HEK293 (cell line): ENCODE measurements around the gene NKAPL.

Source experiments
- BCL11B ChIP-seq: fragments of 450-650 bp; formaldehyde crosslinking; IDR thresholded peaks from 2 replicates; pipeline ENCODE4 v1.5.1; 2016; ENCODE audit warnings: low read depth, missing biosample characterization, missing genetic modification characterization
- SALL2 ChIP-seq: fragments of 450-650 bp; formaldehyde crosslinking; IDR thresholded peaks from 2 replicates; pipeline ENCODE4 v1.5.0; 2017; ENCODE audit warnings: missing biosample characterization, mild to moderate bottlenecking, missing genetic modification characterization, borderline replicate concordance
- TRIM28 ChIP-seq: IDR thresholded peaks from 2 replicates; pipeline ENCODE4 v1.6.1; 2011; ENCODE audit warnings: low read length, control low read depth, borderline replicate concordance
- YY1 ChIP-seq: fragments of 450-650 bp; formaldehyde crosslinking; IDR thresholded peaks from 2 replicates; pipeline ENCODE4 v1.5.1; 2018; ENCODE audit warnings: missing biosample characterization, missing genetic modification characterization
- ZBTB1 ChIP-seq: fragments of 450-650 bp; formaldehyde crosslinking; IDR thresholded peaks from 2 replicates; pipeline ENCODE4 v1.5.1; 2016; ENCODE audit warnings: missing biosample characterization, missing genetic modification characterization
- ZBTB7A ChIP-seq: fragments of 450-650 bp; formaldehyde crosslinking; IDR thresholded peaks from 2 replicates; pipeline ENCODE4 v1.5.1; 2016; ENCODE audit warnings: low read depth, missing biosample characterization, missing genetic modification characterization
- ZNF155 ChIP-seq: fragments of 450-650 bp; formaldehyde crosslinking; IDR thresholded peaks from 2 replicates; pipeline ENCODE4 v1.5.1; 2016; ENCODE audit warnings: missing biosample characterization, missing genetic modification characterization
- ZNF175 ChIP-seq: fragments of 450-650 bp; formaldehyde crosslinking; IDR thresholded peaks from 2 replicates; pipeline ENCODE4 v1.5.1; 2016; ENCODE audit warnings: missing biosample characterization, missing genetic modification characterization
- ZNF37A ChIP-seq: fragments of 450-650 bp; IDR thresholded peaks from 2 replicates; pipeline ENCODE4 v1.5.1; 2018; ENCODE audit warnings: missing biosample characterization, missing genetic modification characterization
- ZNF555 ChIP-seq: fragments of 450-650 bp; formaldehyde crosslinking; conservative IDR thresholded peaks from 2 replicates; pipeline ENCODE4 v1.5.1; 2017; ENCODE audit warnings: missing biosample characterization, mild to moderate bottlenecking, missing genetic modification characterization, inconsistent platforms
- ZXDB ChIP-seq: fragments of 450-650 bp; formaldehyde crosslinking; IDR thresholded peaks from 2 replicates; pipeline ENCODE4 v1.5.1; 2016; ENCODE audit warnings: missing biosample characterization, missing genetic modification characterization
- TF ChIP-seq, protein P1 (sequence below): fragments of 450-650 bp; formaldehyde crosslinking; IDR thresholded peaks from 2 replicates; pipeline ENCODE4 v1.5.1; 2016; ENCODE audit warnings: missing biosample characterization, missing genetic modification characterization
- TF ChIP-seq, protein P2 (sequence below): fragments of 450-650 bp; formaldehyde crosslinking; IDR thresholded peaks from 2 replicates; pipeline ENCODE4 v1.5.1; 2016; ENCODE audit warnings: missing biosample characterization, missing genetic modification characterization

DNA sequence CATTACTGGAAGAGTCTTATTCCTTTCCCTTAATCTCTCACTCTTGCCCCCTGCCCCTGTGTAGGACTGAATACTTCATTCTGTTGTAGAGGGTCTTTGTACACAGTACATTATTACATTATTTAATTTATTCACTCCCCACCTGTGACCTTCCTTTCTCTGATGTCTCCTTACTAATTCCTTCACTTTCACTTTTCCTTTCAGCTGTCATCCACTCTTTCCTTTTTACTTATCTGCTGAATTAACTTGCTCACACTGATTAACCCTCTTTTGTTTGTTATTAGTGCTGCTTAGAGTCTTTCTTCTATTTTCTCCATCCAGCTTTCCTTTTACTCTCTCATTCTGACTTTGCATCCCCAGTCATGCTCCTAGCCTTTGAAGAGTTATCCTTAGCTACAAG lies 15.8 kb downstream of the NKAPL start:
- TF ChIP-seq, protein P1, sequence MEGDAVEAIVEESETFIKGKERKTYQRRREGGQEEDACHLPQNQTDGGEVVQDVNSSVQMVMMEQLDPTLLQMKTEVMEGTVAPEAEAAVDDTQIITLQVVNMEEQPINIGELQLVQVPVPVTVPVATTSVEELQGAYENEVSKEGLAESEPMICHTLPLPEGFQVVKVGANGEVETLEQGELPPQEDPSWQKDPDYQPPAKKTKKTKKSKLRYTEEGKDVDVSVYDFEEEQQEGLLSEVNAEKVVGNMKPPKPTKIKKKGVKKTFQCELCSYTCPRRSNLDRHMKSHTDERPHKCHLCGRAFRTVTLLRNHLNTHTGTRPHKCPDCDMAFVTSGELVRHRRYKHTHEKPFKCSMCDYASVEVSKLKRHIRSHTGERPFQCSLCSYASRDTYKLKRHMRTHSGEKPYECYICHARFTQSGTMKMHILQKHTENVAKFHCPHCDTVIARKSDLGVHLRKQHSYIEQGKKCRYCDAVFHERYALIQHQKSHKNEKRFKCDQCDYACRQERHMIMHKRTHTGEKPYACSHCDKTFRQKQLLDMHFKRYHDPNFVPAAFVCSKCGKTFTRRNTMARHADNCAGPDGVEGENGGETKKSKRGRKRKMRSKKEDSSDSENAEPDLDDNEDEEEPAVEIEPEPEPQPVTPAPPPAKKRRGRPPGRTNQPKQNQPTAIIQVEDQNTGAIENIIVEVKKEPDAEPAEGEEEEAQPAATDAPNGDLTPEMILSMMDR, result no peak
- no peak for TF ChIP-seq SALL2 (tag by site-specific recombination)
- no peak for TF ChIP-seq ZXDB (tag by site-specific recombination)
- TF ChIP-seq, protein P2, sequence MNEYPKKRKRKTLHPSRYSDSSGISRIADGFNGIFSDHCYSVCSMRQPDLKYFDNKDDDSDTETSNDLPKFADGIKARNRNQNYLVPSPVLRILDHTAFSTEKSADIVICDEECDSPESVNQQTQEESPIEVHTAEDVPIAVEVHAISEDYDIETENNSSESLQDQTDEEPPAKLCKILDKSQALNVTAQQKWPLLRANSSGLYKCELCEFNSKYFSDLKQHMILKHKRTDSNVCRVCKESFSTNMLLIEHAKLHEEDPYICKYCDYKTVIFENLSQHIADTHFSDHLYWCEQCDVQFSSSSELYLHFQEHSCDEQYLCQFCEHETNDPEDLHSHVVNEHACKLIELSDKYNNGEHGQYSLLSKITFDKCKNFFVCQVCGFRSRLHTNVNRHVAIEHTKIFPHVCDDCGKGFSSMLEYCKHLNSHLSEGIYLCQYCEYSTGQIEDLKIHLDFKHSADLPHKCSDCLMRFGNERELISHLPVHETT (tag by site-specific recombination), result no peak
- TF ChIP-seq ZBTB1, result no peak
- TF ChIP-seq ZNF175 (tag by site-specific recombination), result no peak
- TF ChIP-seq ZNF155 (tag by site-specific recombination), result no peak
- no peak for TF ChIP-seq ZNF555
- no peak for TF ChIP-seq ZBTB7A (tag by site-specific recombination)
- no peak for TF ChIP-seq BCL11B (tag by site-specific recombination)
- no peak for TF ChIP-seq YY1 (tag by site-specific recombination)
- TF ChIP-seq ZNF37A (tag by site-specific recombination), result no peak
- TF ChIP-seq TRIM28, result no peak
